Breast epithelium (tissue), 3 donors: ENCODE results near the gene OR1F1.

Source experiments
- CTCF ChIP-seq, 3 donors: fragments of 450-650 bp; IDR thresholded peaks; one replicate each; pipeline ENCODE4 v1.5.1; 2016 to 2017; ENCODE audit warnings: antibody characterized with exemption in 3 of 3, mild to moderate bottlenecking in 3 of 3, moderate library complexity in 3 of 3
- POLR2A ChIP-seq: fragments of 450-650 bp; IDR thresholded peaks from one replicate; pipeline ENCODE4 v1.6.1; 2016; ENCODE audit warnings: antibody characterized with exemption, mild to moderate bottlenecking, moderate library complexity
- POLR2AphosphoS5 ChIP-seq, 3 donors: sonication (generic); formaldehyde crosslinking; IDR thresholded peaks; one replicate each; pipeline ENCODE4 v1.6.1; 2017; ENCODE audit warnings: antibody characterized with exemption in 3 of 3

- TF ChIP-seq CTCF (IDR thresholded peaks at IDR 0.05) (no peak), POLR2A (no peak), POLR2AphosphoS5 (IDR thresholded peaks at IDR 0.05) (no peak)
Measured at GRCh38 chr16:3147046-3147756, 40.8 kb upstream of the OR1F1 start.
